IMR-90 (cell line): Measurements from ENCODE around the gene PRPF6. TPM values are rescaled to one million over a fixed set of nuclear protein-coding genes. Genes with fewer than 3 reads are reported as not detected.
A peak's percentile ranks its signal among the peaks of the same experiment; 100 is the strongest.

ENCODE experiments used
- ATAC-seq: fragments of 200-7000 bp; cut with Tn5 transposase; 2 replicates; pipeline ENCODE4 v1.9.1; 2020; ENCODE audit warnings: low read depth, mild to moderate bottlenecking, moderate library complexity
- BruUV-seq: library from RNA; stranded (reverse); fragments of 400-500 nt; replicated peaks from 2 replicates; lab custom pipeline; 2021; lab: Mats Ljungman, UMichigan
- CTCF ChIA-PET: fragments of 300-600 bp; formaldehyde crosslinking; extraction: SDS; loops from one replicate; lab custom pipeline; 2021; ENCODE audit warnings: antibody characterized with exemption; lab: Yijun Ruan, JAX
- POLR2A ChIA-PET: fragments of 300-600 bp; sonication (Branson Sonifier 250); formaldehyde crosslinking; loops from one replicate; lab custom pipeline; 2022; ENCODE audit warnings: antibody characterized with exemption; ENCODE audit not compliant: unreplicated experiment; lab: Charles Lee
- DNase-seq: peaks from one replicate; pipeline ENCODE4 v3.0.0; 2013
- H2AFZ ChIP-seq: replicated peaks from 2 replicates; pipeline ENCODE3; 2013; ENCODE audit warnings: low read length, mild to moderate bottlenecking; ENCODE audit not compliant: poor library complexity
- H2AK5ac ChIP-seq: 2 replicates; pipeline ENCODE4 v1.6.1; 2013; ENCODE audit warnings: low read depth, low read length, inconsistent platforms
- H2AK9ac ChIP-seq: replicated peaks from 2 replicates; pipeline ENCODE3; 2013; ENCODE audit warnings: mild to moderate bottlenecking, low read depth, low read length, moderate library complexity; ENCODE audit not compliant: poor library complexity
- H2BK120ac ChIP-seq: 2 replicates; pipeline ENCODE4 v1.6.1; 2013; ENCODE audit warnings: low read depth, low read length, inconsistent platforms
- H2BK15ac ChIP-seq: 3 replicates; pipeline ENCODE4 v1.6.1; 2013; ENCODE audit warnings: low read depth, low read length, inconsistent platforms
- H2BK20ac ChIP-seq: 2 replicates; pipeline ENCODE4 v1.6.1; 2013; ENCODE audit warnings: low read depth, mild to moderate bottlenecking, inconsistent platforms, low read length, moderate library complexity
- H2BK5ac ChIP-seq: 2 replicates; pipeline ENCODE4 v1.6.1; 2013; ENCODE audit warnings: mild to moderate bottlenecking, low read depth, low read length, inconsistent platforms; ENCODE audit not compliant: poor library complexity, severe bottlenecking
- H3K14ac ChIP-seq: replicated peaks from 2 replicates; pipeline ENCODE4 v1.6.1; 2013; ENCODE audit warnings: low read depth, low read length, inconsistent platforms
- H3K18ac ChIP-seq: 2 replicates; pipeline ENCODE4 v1.6.1; 2013; ENCODE audit warnings: low read depth, low read length, control low read depth
- H3K23ac ChIP-seq: 2 replicates; pipeline ENCODE4 v1.6.1; 2013; ENCODE audit warnings: low read depth, low read length, inconsistent platforms
- H3K27ac ChIP-seq: 2 replicates; pipeline ENCODE4 v1.5.1; 2013; ENCODE audit warnings: mild to moderate bottlenecking, control low read depth, low read length; ENCODE audit not compliant: insufficient read depth
- H3K27me3 ChIP-seq: 2 replicates; pipeline ENCODE4 v1.6.1; 2013; ENCODE audit warnings: low read length; ENCODE audit not compliant: control insufficient read depth, insufficient read depth
- H3K36me3 ChIP-seq: 2 replicates; pipeline ENCODE4 v1.6.1; 2013; ENCODE audit warnings: low read length, mixed read lengths; ENCODE audit not compliant: control insufficient read depth, insufficient read depth
- H3K4ac ChIP-seq: 2 replicates; pipeline ENCODE4 v1.6.1; 2013; ENCODE audit warnings: low read depth, low read length, inconsistent platforms
- H3K4me1 ChIP-seq: 2 replicates; pipeline ENCODE4 v1.6.1; 2013; ENCODE audit warnings: low read length, mixed read lengths; ENCODE audit not compliant: control insufficient read depth, insufficient read depth
- H3K4me2 ChIP-seq: 2 replicates; pipeline ENCODE4 v1.6.1; 2013; ENCODE audit warnings: low read depth, mild to moderate bottlenecking, control low read depth, low read length, moderate library complexity
- H3K4me3 ChIP-seq: 2 replicates; pipeline ENCODE4 v1.5.1; 2013; ENCODE audit warnings: low read depth, mild to moderate bottlenecking, control low read depth, low read length, moderate library complexity; ENCODE audit not compliant: insufficient read depth
- H3K56ac ChIP-seq: 2 replicates; pipeline ENCODE4 v1.6.1; 2013; ENCODE audit warnings: low read length, inconsistent platforms; ENCODE audit not compliant: insufficient read depth; ENCODE audit errors: extremely low read depth
- H3K79me1 ChIP-seq, 2 experiments: 2 replicates each; pipeline ENCODE4 v1.6.1; 2013; ENCODE audit warnings: low read length in 2 of 2, inconsistent platforms in 1 of 2, low read depth in 1 of 2
- H3K9ac ChIP-seq: 2 replicates; pipeline ENCODE4 v1.6.1; 2013; ENCODE audit warnings: low read depth, low read length, control low read depth
- H3K9me1 ChIP-seq: 2 replicates; pipeline ENCODE4 v1.6.1; 2013; ENCODE audit warnings: low read length, inconsistent platforms; ENCODE audit not compliant: insufficient read depth
- H3K9me3 ChIP-seq: 2 replicates; pipeline ENCODE4 v1.6.1; 2013; ENCODE audit warnings: low read length; ENCODE audit not compliant: control insufficient read depth, insufficient read depth
- H4K20me1 ChIP-seq: 2 replicates; pipeline ENCODE4 v1.6.1; 2013; ENCODE audit warnings: low read length, inconsistent platforms; ENCODE audit not compliant: insufficient read depth
- H4K5ac ChIP-seq: 2 replicates; pipeline ENCODE4 v1.6.1; 2013; ENCODE audit warnings: mild to moderate bottlenecking, low read depth, low read length, control low read depth
- H4K8ac ChIP-seq, 2 experiments: 2 replicates each; pipeline ENCODE4 v1.6.1; 2013; ENCODE audit warnings: low read depth in 2 of 2, low read length in 2 of 2, control low read depth in 1 of 2, inconsistent platforms in 1 of 2
- H4K91ac ChIP-seq: 2 replicates; pipeline ENCODE4 v1.6.1; 2013; ENCODE audit warnings: low read depth, low read length, inconsistent platforms; ENCODE audit not compliant: insufficient read depth
- CEBPB ChIP-seq: IDR thresholded peaks from 2 replicates; pipeline ENCODE4 v1.6.1; 2012; ENCODE audit warnings: low read depth, low read length, improper control_type of control experiment
- CTCF ChIP-seq: conservative IDR thresholded peaks from 2 replicates; pipeline ENCODE4 v1.5.1; 2012; ENCODE audit warnings: mild to moderate bottlenecking, low read depth, low read length, improper control_type of control experiment
- ELK1 ChIP-seq: fragments of 150-350 bp; IDR thresholded peaks from 2 replicates; pipeline ENCODE4 v1.6.1; 2016; ENCODE audit warnings: low read depth, mild to moderate bottlenecking, low read length, moderate library complexity, borderline replicate concordance
- FOS ChIP-seq: fragments of 150-350 bp; IDR thresholded peaks from 2 replicates; pipeline ENCODE4 v1.6.1; 2016; ENCODE audit warnings: low read depth, low read length
- MAFK ChIP-seq: IDR thresholded peaks from 2 replicates; pipeline ENCODE4 v1.6.1; 2012; ENCODE audit warnings: low read depth, low read length, improper control_type of control experiment
- MXI1 ChIP-seq: IDR thresholded peaks from 2 replicates; pipeline ENCODE4 v1.6.1; 2012; ENCODE audit warnings: low read depth, mild to moderate bottlenecking, low read length, moderate library complexity, borderline replicate concordance
- POLR2A ChIP-seq: IDR thresholded peaks from 2 replicates; pipeline ENCODE4 v1.6.1; 2012; ENCODE audit warnings: mild to moderate bottlenecking, low read depth, low read length
- RAD21 ChIP-seq: IDR thresholded peaks from 2 replicates; pipeline ENCODE4 v1.6.1; 2012; ENCODE audit warnings: low read length, improper control_type of control experiment
- WGBS, 2 experiments: methylation state at CpG; one replicate each; pipeline versions ENCODE4 v1.1.5 to v1.1.7; 2013; ENCODE audit warnings: missing lambda C conversion rate in 2 of 2; ENCODE audit not compliant: insufficient read length in 1 of 2; ENCODE audit errors: extremely low coverage in 2 of 2; 5-methylcytosine and 5-hydroxymethylcytosine counted together
- dilution Hi-C: fragments of 300-500 bp; cut with HindIII; formaldehyde crosslinking; loops from one replicate; pipeline ENCODE4 v1.14.3; 2018; ENCODE audit warnings: low sequenced_read_pairs; ENCODE audit not compliant: unreplicated experiment
- in situ Hi-C: fragments of 300-500 bp; cut with MboI; formaldehyde crosslinking; loops from 3 replicates; pipeline ENCODE4 v1.14.3; 2019; ENCODE audit warnings: low sequenced_read_pairs, inconsistent platforms, mixed read lengths
- intact Hi-C: fragments of 100-400 bp; cut with micrococcal nuclease; formaldehyde crosslinking; loops from 2 replicates; pipeline ENCODE4 v1.10.0; 2022
- polyA plus RNA-seq, 3 experiments: library from polyadenylated mRNA; depleted of rRNA; stranded (reverse); fragments of >200 nt; gene quantifications; 2 replicates each; pipeline ENCODE4 v1.2.3, GENCODE V29; 2012; ENCODE audit warnings: low replicate concordance in 1 of 3
- total RNA-seq: library from RNA; depleted of rRNA; stranded (reverse); fragments of >200 nt; gene quantifications from 2 replicates; pipeline ENCODE4 v1.2.3, GENCODE V29; 2012

The PRPF6 gene
- total and polyA plus RNA-seq, 2 of the 4 experiments (the other 2 are of a cell fraction) = 43.5 to 71.3 TPM

- no peak for ATAC-seq
- in situ Hi-C loops = no loop called here
- H3K4ac ChIP-seq = no peak overlapping the region
Observed at GRCh38 chr20:64037498-64038213, 56.7 kb downstream of the PRPF6 start.

More at GRCh38 chr20:64037498-64038213, 56.7 kb downstream of the PRPF6 start:
- BruUV-seq = no TSS peak
- no peak overlapping the region for H2BK120ac ChIP-seq
- no peak overlapping the region for H3K14ac ChIP-seq
- peaks cover 10% of the 10 kb centered on the region for H3K36me3 ChIP-seq
- peaks cover 5% of the 10 kb centered on the region; the same call in 1 of the 2 replicates for H3K4me1 ChIP-seq
- peak overlapping the region; percentile 50 for H2AK9ac ChIP-seq
- DNase-seq = no peak
- CTCF ChIA-PET = interaction anchor here (0.8 to 1.9 kb wide), 3 partner anchors 10 to 500 kb away, joined by 3 to 6 read pairs (median 3); partner anchors contain the start of gene PTK6
- H3K9me3 ChIP-seq = no peaks in the 10 kb centered on the region
- peak overlapping the region; percentile 49 for H2AFZ ChIP-seq
- no peak overlapping the region for H3K56ac ChIP-seq
- no peak overlapping the region for H4K91ac ChIP-seq
- H3K9ac ChIP-seq = no peak overlapping the region
- TF ChIP-seq RAD21 (no peak), CEBPB (no peak), MAFK (no peak), FOS (no peak), ELK1 (no peak), POLR2A (no peak), MXI1 (no peak), CTCF (no peak)
- H3K27me3 ChIP-seq = peaks cover 44% of the 10 kb centered on the region
- H3K9me1 ChIP-seq = no peaks in the 10 kb centered on the region
- H3K27ac ChIP-seq = no peak overlapping the region
- no peak overlapping the region for H3K23ac ChIP-seq
- dilution Hi-C loops = no loop called here
- H4K8ac ChIP-seq = no peak overlapping the region
- no peak overlapping the region for H2BK15ac ChIP-seq
- POLR2A ChIA-PET = no interaction called here
- no peaks in the 10 kb centered on the region for H3K79me1 ChIP-seq
- no peak overlapping the region for H3K4me3 ChIP-seq
- H4K20me1 ChIP-seq = peaks cover 5% of the 10 kb centered on the region; the same call in 1 of the 2 replicates
- 13% methylated on average over 24 of the region's 36 CpGs; no CpG with 5 or more reads in 1 of the 2 experiments for WGBS, 2 experiments
- no peak overlapping the region for H2BK5ac ChIP-seq
- H3K18ac ChIP-seq = no peak overlapping the region
- H4K5ac ChIP-seq = no peak overlapping the region
- no peak overlapping the region for H3K4me2 ChIP-seq
- no peak overlapping the region for H2AK5ac ChIP-seq
- H2BK20ac ChIP-seq = no peak overlapping the region
- intact Hi-C loops = loop anchor here (2.0 kb wide), 1 partner anchor 19 kb away; no protein-coding TSS in a partner anchor
